ENCODE measurements around the gene FYN.
A peak's percentile ranks its signal among the peaks of the same experiment; 100 is the strongest.
"Not testable (repeated sequence)": the region's sequence is repeated elsewhere in the genome, so short reads cannot be mapped to it uniquely, and the experiment has no call there.

FYN gene

GRCh38 chr6:111873178-111874024 lies at the start of gene FYN:
Gene FYN, minus strand, starts transcription at chr6:111873452. Its CDS starts 153,401 bp downstream, at chr6:111720051.
- peak; percentile 99 to 100 for DNase-seq

- no peak for DNase-seq
Measured at GRCh38 chr6:111922454-111923297, 49.4 kb upstream of the FYN start.

DNA sequence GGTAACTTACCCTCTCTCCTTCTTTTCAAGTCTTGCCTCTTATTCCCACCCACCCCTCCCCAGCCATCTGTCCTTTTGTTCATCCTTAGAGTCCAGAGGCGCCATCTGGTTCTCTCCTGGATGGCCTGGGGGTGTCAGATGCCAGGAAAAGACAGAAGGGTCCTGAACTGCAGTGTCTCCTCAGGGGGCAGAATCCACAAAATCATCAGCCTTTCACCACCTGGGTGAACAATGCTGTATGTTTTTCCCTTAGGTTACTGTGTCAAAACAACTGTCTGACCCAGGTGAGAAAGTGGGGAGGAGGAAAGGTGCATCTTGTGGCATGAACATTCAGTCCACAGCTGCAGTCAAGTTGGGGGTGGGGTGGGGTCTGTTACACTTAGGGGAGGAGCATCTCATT lies 47.9 kb upstream of the FYN start:
- no peak for DNase-seq

- DNase-seq = no peak
Measured at GRCh38 chr6:111920578-111920977, 47.3 kb upstream of the FYN start.

GRCh38 chr6:111918825-111919224 lies 45.6 kb upstream of the FYN start:
- no peak for DNase-seq

GRCh38 chr6:111916747-111917146 lies 43.5 kb upstream of the FYN start:
- DNase-seq = no peak

DNA sequence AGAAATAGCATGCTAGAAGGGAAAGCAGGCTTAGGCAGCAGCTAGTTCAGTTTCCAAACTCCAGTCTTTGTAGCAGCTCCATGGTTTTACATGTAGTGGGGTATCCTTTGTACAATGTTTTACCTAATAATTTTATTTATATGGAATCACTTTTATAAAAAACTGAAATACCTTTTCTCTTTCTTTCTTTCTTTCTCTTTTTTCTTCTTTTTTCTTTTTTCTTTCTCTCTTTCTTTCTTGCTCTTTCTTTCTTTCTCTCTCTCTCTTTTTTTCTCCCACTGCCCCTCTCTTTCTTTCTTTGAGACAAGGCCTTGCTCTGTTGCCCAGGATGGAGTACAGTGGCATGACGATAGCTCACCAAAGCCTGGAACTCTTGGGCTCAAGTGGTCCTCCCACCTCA lies 41.4 kb upstream of the FYN start:
- DNase-seq = no peak

DNA sequence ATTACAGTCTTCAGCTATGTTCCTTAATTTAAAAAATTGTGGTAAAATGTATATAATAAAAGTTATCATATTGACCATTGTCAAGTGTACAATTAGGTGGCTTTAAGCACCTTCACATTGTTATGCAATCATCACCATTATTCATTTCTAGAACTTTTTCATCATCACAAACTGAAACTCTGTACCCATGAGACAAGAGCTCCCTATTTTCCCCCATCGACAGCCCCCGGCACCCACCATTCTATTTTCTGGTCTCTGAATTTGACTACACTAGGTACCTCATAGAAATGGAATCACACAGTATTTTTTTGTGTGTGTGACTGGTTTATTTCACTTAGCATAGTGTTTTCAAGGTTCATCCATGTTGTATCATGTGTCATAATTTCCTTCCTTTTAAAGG lies 39.7 kb upstream of the FYN start:
- DNase-seq = no peak

- no peak for DNase-seq
Measured at GRCh38 chr6:111911428-111911827, 38.2 kb upstream of the FYN start.

GRCh38 chr6:111909238-111909637 lies 36.0 kb upstream of the FYN start:
- DNase-seq = no peak

DNA sequence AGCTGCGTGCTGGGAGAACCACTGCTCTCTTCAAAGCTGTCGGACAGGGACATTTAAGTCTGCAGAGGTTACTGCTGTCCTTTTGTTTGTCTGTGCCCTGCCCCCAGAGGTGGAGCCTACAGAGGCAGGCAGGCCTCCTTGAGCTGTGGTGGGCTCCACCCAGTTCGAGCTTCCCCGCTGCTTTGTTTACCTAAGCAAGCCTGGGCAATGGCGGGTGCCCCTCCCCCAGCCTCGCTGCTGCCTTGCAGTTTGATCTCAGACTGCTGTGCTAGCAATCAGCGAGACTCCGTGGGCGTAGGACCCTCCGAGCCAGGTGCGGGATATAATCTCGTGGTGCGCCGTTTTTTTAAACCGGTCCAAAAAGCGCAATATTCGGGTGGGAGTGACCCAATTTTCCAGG lies 35.1 kb upstream of the FYN start:
- not testable (repeated sequence) for DNase-seq

DNA sequence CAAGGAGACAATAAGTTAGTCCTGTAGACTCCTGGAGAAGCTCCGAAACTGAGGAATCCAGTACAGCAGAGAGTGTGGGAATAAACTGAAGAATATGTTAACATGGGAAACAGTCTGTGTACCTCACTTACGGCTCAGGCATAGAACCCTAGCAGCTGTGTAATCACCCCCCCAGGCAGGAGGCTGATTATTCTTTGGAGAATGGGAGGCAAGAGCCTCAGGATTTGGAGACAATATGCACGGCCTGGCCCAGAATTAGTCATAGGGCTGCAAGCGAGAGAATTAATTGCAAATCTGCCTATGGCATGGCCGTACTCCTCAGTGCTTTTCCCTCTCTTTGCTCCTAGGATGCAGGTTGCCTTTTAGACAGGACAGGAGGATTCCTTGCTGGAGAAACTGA lies 27.5 kb upstream of the FYN start:
- DNase-seq = no peak

- no peak for DNase-seq
Measured at GRCh38 chr6:111899531-111899930, 26.3 kb upstream of the FYN start.

DNA sequence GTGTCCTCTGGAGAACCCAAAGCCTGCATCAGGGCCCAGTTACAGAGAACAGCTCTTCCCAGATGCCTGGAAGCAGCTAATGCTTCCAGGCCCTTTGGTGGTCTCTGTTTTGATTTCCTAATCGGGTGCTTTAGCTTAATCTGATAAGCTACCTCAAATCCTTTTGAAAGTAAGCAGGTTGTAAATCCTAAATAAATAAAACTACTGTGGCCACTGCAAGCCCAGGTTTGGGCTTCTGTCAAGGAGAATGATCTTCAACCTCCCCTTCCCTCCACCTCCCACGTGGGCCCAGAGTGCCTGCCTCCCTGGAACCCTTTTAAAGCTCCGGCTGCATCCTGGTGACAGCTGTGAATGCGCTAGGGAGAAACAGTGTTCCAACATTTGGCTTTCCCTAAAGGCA lies 25.2 kb upstream of the FYN start:
- no peak for DNase-seq

GRCh38 chr6:111894951-111895350 lies 21.7 kb upstream of the FYN start:
- no peak for DNase-seq

DNA sequence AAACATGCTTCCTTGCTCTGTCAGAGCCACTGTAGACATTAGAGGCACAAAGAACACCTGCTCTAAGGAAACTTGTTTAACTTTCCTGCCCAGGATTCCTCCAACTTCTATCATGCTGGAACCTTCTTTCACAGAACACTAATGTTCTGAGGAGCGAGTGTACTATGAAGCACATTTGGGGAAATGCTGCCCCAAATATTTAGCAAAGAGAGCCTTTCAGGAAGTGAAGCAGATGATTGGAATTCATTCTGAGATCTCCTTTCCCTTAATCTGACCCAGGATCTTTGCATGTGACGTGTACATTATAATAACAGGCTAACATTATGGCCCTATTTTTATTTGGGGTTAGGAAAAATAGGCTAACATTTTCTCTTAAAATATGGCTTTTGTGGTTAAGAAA lies 21.0 kb upstream of the FYN start:
- no peak for DNase-seq

DNA sequence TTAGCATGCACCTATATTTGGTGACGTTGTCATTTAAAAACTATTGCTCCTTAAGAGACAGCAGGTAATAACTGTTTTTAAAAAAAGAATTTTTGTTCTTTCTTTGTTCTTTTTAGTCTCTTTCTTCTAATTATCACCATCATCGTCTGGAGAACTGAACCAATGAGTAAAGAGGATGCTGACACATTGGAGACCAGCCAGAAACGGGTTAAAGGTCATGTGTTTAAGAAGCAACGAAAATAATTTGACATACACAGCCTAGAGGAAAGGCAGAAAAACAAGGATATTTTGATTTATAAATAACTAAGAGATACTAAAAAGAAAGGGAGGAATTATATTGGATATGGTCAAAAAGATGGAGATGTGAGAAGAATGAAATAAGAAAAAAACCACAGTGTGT lies 19.2 kb upstream of the FYN start:
- DNase-seq = no peak

DNA sequence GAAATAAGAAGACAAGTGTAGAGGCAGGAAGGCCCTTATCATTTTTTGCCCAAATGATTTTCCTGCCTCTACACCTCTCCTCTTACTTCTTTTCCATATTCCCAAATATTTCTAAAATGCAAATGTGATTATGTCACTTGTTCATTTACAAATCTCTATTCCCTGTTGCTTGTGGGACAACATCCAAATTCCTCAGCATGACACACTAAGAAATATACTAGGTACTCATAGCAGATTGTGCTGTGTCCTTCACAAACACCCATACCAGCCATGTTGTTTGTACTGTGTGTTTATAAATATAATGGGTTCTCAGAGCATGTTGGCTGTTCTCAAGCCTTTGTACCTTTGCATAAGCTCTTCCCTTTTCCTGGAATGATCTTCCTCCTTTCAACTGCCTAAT lies 17.7 kb upstream of the FYN start:
- no peak for DNase-seq

DNA sequence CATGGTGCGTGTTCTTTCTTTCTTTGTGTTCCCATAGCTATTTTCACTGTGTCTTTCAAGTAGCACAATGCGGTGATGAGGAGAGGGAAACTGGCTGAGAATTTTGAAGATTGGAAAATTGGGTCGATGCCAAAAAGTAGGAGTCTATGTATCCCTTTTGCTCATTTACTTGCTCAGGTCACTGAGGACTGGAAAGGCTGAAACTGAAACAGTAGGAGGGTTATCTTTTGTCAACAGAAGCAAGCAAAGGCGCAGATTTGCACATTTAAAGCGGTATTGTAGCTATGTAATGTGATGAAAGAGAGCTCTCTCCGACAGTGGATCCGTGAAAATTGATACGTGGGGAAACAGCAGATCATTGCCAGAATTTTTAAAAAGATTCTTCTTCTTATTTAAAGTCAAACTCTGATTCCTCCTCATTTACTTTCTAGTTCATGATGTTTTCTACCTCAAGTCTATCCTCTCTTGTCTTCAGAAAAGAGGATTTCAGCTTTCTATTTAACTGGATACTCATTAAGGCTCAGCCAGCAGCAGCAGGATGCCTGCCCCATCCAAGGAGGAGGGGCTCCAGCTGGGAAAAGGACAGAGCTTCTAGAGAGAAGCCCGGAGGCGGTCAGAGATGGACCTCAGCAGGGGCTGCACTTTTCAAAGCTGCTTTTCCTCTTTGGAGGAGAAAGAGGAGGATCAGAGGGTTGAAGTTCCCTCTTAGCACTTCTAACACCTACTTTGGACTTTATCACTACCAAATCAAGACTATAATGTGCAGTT lies 15.9 kb upstream of the FYN start:
- no peak for DNase-seq

DNA sequence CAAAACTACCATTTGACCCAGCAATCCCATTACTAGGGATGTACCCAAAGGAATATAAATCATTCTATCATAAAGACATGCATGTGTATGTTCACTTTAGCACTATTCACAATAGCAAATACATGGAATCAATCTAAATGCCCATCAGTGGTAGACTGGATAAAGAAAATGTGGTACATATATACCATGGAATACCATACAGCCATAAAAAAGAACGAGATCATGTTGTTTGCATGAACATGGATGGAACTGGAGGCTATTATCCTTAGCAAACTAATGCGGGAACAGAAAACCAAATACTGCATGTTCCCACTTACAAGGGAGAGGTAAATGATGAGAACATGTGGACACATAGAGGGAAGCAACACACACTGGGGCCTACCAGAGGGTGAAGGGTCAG lies 13.5 kb upstream of the FYN start:
- DNase-seq = not testable (repeated sequence)

- no peak for DNase-seq
Measured at GRCh38 chr6:111885373-111886027, 12.2 kb upstream of the FYN start.

- no peak for DNase-seq
Measured at GRCh38 chr6:111884068-111884467, 10.8 kb upstream of the FYN start.
